Measurements from ENCODE around the gene HDLBP.

HDLBP gene, protein sequence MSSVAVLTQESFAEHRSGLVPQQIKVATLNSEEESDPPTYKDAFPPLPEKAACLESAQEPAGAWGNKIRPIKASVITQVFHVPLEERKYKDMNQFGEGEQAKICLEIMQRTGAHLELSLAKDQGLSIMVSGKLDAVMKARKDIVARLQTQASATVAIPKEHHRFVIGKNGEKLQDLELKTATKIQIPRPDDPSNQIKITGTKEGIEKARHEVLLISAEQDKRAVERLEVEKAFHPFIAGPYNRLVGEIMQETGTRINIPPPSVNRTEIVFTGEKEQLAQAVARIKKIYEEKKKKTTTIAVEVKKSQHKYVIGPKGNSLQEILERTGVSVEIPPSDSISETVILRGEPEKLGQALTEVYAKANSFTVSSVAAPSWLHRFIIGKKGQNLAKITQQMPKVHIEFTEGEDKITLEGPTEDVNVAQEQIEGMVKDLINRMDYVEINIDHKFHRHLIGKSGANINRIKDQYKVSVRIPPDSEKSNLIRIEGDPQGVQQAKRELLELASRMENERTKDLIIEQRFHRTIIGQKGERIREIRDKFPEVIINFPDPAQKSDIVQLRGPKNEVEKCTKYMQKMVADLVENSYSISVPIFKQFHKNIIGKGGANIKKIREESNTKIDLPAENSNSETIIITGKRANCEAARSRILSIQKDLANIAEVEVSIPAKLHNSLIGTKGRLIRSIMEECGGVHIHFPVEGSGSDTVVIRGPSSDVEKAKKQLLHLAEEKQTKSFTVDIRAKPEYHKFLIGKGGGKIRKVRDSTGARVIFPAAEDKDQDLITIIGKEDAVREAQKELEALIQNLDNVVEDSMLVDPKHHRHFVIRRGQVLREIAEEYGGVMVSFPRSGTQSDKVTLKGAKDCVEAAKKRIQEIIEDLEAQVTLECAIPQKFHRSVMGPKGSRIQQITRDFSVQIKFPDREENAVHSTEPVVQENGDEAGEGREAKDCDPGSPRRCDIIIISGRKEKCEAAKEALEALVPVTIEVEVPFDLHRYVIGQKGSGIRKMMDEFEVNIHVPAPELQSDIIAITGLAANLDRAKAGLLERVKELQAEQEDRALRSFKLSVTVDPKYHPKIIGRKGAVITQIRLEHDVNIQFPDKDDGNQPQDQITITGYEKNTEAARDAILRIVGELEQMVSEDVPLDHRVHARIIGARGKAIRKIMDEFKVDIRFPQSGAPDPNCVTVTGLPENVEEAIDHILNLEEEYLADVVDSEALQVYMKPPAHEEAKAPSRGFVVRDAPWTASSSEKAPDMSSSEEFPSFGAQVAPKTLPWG (N-terminal part only)

DNA sequence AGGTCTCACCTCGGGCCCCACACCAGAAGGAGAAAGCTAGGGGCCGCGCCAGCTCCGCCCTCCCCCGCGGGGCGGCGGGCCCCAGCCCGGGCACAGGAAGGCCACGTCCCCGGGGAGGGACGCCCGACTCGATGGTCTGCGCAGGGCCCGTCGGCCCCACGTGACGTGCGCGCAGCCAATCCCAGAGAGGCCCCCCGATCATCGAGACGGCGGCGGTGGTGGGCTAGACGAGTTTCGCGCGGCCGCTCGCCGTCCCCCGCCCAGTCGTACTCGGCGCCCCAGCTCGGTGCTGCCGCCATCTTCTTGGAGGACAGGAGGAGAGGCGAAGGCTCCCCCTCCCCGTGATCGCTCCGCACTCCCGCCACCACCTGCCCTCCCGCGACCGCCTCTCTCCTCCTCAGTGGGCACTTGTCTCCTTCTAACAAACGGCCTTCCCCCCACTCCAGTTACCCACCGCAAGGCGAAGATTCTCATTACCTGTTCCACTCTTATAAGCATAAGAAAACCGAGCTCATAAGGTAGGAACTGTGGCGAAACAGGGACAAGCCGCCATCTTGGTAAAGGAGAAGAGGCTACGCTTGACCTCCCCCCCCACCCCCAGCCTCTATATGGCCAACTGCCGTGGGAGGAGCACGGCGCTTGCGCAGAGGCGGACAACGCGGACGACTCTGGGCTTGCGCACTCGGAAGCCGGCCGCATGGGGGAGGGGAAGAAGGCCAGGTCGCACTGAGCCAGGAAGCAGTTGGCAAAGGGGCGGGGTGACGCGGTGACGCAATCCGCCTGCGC is at the start of gene HDLBP:
TSS of gene HDLBP (minus strand) at position 580 of the 786 bp plus-strand sequence. CDS start 48,803 bp downstream, outside the sequence.
- Histone ChIP-seq H3K9me3 (ENCODE audit: low read length) (no peaks in the 10 kb centered on the region), H3K27me3 (ENCODE audit: control insufficient read depth in 1 of 2, insufficient read depth in 2 of 2, low read length in 2 of 2) (no peaks in the 10 kb centered on the region), H3K36me3 (ENCODE audit: insufficient read depth, low read length) (no peaks in the 10 kb centered on the region), H3K4me1 (ENCODE audit: insufficient read depth, low read length) (peaks cover 33% of the 10 kb centered on the region), H3K27ac (ENCODE audit: low read depth, low read length) (peak within 1 kb of the TSS; percentile 100), H3K4me3 (ENCODE audit: low read depth in 1 of 2, low read length in 2 of 2) (peak within 1 kb of the TSS; percentile 94 to 99), H3K9ac (ENCODE audit: low read length) (peak within 1 kb of the TSS; percentile 95)

DNA sequence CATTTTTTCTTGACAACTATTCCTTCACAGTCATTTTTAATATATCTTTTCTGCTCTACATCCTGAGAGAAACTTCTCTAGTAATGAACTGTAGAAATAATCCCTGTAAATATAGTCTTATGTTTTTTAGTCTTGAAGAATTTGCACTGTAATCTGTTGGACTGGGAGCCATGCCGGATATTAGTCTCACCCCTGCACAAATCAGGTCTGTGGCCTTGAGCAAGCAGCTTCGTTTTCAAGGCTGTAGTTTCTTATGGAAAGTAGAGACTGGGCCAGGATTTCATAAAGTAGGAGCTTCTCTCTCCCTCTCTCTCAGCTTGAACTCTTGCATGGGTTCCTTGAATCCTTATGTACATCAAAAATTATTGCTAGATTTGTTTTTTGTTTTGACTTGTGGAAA is 49.3 kb upstream of the HDLBP start:
- Histone ChIP-seq H3K36me3 (ENCODE audit: insufficient read depth, low read length) (no peaks in the 10 kb centered on the region), H3K27me3 (ENCODE audit: control insufficient read depth in 1 of 2, insufficient read depth in 2 of 2, low read length in 2 of 2) (no peaks in the 10 kb centered on the region), H3K4me3 (ENCODE audit: low read depth in 1 of 2, low read length in 2 of 2) (no peak overlapping the region), H3K9ac (ENCODE audit: low read length) (no peak overlapping the region), H3K27ac (ENCODE audit: low read depth, low read length) (no peak overlapping the region), H3K4me1 (ENCODE audit: insufficient read depth, low read length) (peaks cover 12% of the 10 kb centered on the region), H3K9me3 (ENCODE audit: low read length) (no peaks in the 10 kb centered on the region)

DNA sequence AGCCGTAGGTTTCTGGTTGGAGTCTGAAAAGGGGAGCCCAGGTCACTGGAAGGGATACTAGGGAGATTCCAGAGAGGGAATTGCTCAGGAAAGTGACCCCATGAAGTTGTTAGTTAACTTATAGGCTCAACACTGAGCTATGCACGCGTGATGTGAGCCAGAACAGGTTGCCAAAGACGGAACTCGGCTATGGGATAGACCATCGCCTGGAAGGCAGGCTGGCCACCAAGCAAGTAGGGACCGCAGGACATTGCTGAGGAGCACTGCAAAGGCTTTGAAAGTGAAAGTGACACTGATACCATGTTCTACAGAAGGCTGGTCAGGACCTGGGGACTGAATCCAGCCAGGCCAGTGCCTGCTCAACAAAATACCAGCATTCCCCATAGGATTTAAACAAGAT is 48.0 kb upstream of the HDLBP start:
- Histone ChIP-seq H3K9ac (ENCODE audit: low read length) (no peak overlapping the region), H3K4me1 (ENCODE audit: insufficient read depth, low read length) (peaks cover 12% of the 10 kb centered on the region), H3K36me3 (ENCODE audit: insufficient read depth, low read length) (no peaks in the 10 kb centered on the region), H3K27me3 (ENCODE audit: control insufficient read depth in 1 of 2, insufficient read depth in 2 of 2, low read length in 2 of 2) (no peaks in the 10 kb centered on the region), H3K4me3 (ENCODE audit: low read depth in 1 of 2, low read length in 2 of 2) (no peak overlapping the region), H3K9me3 (ENCODE audit: low read length) (no peaks in the 10 kb centered on the region), H3K27ac (ENCODE audit: low read depth, low read length) (no peak overlapping the region)

DNA sequence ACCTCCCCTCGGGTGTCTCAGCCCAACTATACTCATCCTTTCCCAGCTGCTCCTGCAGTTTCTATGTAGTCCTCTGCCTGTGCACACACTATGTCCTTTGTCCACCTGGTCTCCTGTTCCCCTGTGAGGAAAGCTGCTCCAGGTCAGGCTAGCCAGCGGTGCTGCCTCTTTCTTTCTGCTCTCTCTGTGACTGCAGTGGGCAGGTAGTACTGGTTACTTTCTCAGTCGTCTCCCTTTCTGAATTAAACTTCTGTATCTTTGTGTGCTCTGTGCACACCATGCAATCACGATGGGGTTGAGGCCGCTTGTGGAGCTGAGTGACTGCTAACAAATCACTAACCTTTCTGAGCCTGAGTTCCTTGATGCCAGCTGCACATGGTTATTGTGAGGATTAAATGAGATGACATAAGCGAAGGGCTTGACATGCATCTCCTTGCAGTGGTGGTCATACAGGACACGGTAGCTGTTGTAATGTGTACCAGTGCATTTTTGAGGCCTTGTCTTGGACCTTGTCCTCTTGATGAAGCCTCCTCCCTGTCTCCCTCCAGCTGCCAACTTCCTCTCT is 44.1 kb upstream of the HDLBP start:
- peaks cover 24% of the 10 kb centered on the region for H3K4me1 ChIP-seq (ENCODE audit: insufficient read depth, low read length)
- H3K4me3 ChIP-seq (ENCODE audit: low read depth in 1 of 2, low read length in 2 of 2), result no peak overlapping the region
- no peaks in the 10 kb centered on the region for H3K9me3 ChIP-seq (ENCODE audit: low read length)
- H3K27me3 ChIP-seq (ENCODE audit: control insufficient read depth in 1 of 2, insufficient read depth in 2 of 2, low read length in 2 of 2), result no peaks in the 10 kb centered on the region
- H3K27ac ChIP-seq (ENCODE audit: low read depth, low read length), result no peak overlapping the region
- H3K36me3 ChIP-seq (ENCODE audit: insufficient read depth, low read length), result no peaks in the 10 kb centered on the region
- H3K9ac ChIP-seq (ENCODE audit: low read length), result no peak overlapping the region

DNA sequence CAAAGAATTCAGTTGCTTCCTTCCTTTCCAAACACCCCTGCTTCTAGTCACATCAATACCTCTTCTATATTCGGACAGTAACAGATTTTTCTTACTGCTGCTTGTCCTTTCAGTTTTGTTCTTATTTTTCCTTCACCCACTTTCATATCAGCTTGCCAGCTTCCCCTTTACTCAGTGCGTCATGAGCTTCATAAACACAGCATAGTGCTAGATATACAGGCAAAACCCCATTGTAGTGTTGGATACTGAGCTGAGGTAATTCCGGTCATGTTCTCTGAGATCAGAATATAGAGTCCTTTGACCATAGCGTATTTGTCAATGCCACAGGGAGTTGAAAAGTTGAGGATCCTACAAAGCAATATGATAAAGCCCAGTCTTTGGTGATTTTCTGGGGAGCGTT is 43.0 kb upstream of the HDLBP start:
- H3K27me3 ChIP-seq (ENCODE audit: control insufficient read depth in 1 of 2, insufficient read depth in 2 of 2, low read length in 2 of 2), result no peaks in the 10 kb centered on the region
- no peak overlapping the region for H3K9ac ChIP-seq (ENCODE audit: low read length)
- peaks cover 16% of the 10 kb centered on the region for H3K4me1 ChIP-seq (ENCODE audit: insufficient read depth, low read length)
- no peaks in the 10 kb centered on the region for H3K9me3 ChIP-seq (ENCODE audit: low read length)
- peaks cover 2% of the 10 kb centered on the region for H3K36me3 ChIP-seq (ENCODE audit: insufficient read depth, low read length)
- H3K4me3 ChIP-seq (ENCODE audit: low read depth in 1 of 2, low read length in 2 of 2), result no peak overlapping the region
- no peak overlapping the region for H3K27ac ChIP-seq (ENCODE audit: low read depth, low read length)

DNA sequence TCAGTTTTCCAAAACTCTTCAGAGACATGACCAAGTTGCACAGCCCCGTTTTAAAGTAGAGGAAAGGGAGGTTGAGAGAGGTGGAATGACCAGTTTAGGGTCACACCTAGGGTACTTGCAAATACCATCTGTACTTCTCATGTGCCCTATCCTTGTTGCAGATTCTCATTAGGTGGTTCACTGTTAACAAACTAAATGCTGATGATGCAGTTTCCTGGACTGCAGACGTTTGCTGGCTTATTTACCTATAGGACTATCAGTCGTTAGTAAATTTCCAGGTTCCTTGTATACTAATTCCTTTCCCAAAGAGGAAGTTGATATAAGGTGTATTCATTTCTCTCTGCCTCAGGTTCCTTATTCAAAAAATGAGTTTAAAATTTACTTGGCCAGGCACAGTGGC is 42.1 kb upstream of the HDLBP start:
- Histone ChIP-seq H3K27ac (ENCODE audit: low read depth, low read length) (no peak overlapping the region), H3K4me3 (ENCODE audit: low read depth in 1 of 2, low read length in 2 of 2) (peak overlapping the region in 1 of 2 donors; percentile 62), H3K27me3 (ENCODE audit: control insufficient read depth in 1 of 2, insufficient read depth in 2 of 2, low read length in 2 of 2) (no peaks in the 10 kb centered on the region), H3K9me3 (ENCODE audit: low read length) (no peaks in the 10 kb centered on the region), H3K4me1 (ENCODE audit: insufficient read depth, low read length) (peaks cover 12% of the 10 kb centered on the region), H3K9ac (ENCODE audit: low read length) (peak overlapping the region; percentile 75), H3K36me3 (ENCODE audit: insufficient read depth, low read length) (peaks cover 11% of the 10 kb centered on the region)

DNA sequence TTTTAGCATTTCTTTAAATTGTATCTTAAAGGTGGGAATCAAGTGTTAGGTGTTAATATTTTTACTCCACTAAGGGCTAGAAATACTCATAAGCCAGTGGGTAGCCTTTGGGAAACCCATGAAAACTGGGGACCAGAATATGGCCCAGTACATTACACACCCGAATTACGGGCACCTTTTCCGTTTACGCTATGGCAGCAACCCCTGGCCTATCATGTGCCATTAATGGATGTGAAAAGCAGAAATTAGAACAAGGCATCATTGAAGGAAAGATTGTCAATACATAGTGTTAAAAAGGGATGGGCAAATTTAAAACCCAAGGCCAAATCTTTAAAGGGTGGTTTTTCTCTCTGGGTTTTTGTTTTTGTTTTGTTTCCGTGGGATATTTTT is 41.4 kb upstream of the HDLBP start:
- Histone ChIP-seq H3K4me3 (ENCODE audit: low read depth in 1 of 2, low read length in 2 of 2) (peak overlapping the region; percentile 62 to 77), H3K27ac (ENCODE audit: low read depth, low read length) (peak overlapping the region; percentile 72), H3K27me3 (ENCODE audit: control insufficient read depth in 1 of 2, insufficient read depth in 2 of 2, low read length in 2 of 2) (no peaks in the 10 kb centered on the region), H3K9ac (ENCODE audit: low read length) (peak overlapping the region; percentile 75), H3K36me3 (ENCODE audit: insufficient read depth, low read length) (peaks cover 18% of the 10 kb centered on the region), H3K9me3 (ENCODE audit: low read length) (no peaks in the 10 kb centered on the region), H3K4me1 (ENCODE audit: insufficient read depth, low read length) (peaks cover 12% of the 10 kb centered on the region)

DNA sequence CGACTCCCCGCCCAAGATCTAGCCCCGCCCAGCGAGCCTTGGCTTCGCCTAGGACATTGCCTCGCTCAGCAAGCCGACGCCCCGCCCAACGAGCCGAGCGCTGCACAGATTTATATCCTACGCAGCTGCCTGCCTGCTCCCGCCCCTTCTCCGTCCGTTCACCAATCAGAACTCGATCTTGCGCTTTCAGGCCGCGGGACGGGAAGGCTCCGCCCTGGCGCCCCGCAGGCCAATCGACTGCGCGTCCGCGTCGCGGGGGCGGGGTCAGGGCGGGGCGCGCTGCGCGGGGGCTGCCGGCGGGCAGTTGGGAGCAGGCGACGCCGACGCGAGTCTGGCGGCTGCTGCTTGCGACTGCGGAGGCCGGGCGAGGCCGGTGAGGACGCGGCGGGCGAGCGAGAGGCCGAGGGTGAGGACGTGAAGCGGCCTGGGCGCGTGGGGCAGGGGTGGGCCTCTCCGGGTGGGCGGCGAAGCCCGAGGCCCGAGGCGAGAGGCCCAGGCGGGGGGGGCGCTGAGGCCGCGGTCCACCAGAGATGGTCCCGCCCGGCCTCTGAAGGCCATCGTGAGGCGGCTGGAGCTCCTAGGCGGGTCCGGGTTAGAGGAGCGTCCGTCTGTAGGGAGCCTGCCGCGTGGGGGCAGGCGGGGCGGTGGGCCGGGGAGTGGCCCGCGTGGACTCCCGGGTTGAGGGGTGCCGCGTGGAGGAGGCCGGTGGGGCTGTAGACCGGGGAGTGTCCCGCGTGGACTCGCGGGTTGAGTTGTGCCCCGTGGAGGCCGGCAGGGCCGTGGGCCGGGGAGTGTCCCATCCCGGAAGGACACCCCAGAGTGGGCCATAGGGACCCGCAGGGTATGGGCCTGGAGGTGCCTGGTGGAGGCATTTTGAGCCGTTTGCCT is 40.8 kb upstream of the HDLBP start, which contains the start of gene FARP2:
TSS of gene FARP2 (plus strand) at position 303 of the 888 bp plus-strand sequence. CDS start 16,823 bp downstream, outside the sequence.
- no peaks in the 10 kb centered on the region for H3K9me3 ChIP-seq (ENCODE audit: low read length)
- H3K9ac ChIP-seq (ENCODE audit: low read length), result peak within 1 kb of the TSS; percentile 75
- H3K36me3 ChIP-seq (ENCODE audit: insufficient read depth, low read length), result peaks cover 24% of the 10 kb centered on the region
- H3K27me3 ChIP-seq (ENCODE audit: control insufficient read depth in 1 of 2, insufficient read depth in 2 of 2, low read length in 2 of 2), result no peaks in the 10 kb centered on the region
- H3K4me3 ChIP-seq (ENCODE audit: low read depth in 1 of 2, low read length in 2 of 2), result peak within 1 kb of the TSS; percentile 62 to 77
- H3K27ac ChIP-seq (ENCODE audit: low read depth, low read length), result peak within 1 kb of the TSS; percentile 72
- peaks cover 12% of the 10 kb centered on the region for H3K4me1 ChIP-seq (ENCODE audit: insufficient read depth, low read length)

DNA sequence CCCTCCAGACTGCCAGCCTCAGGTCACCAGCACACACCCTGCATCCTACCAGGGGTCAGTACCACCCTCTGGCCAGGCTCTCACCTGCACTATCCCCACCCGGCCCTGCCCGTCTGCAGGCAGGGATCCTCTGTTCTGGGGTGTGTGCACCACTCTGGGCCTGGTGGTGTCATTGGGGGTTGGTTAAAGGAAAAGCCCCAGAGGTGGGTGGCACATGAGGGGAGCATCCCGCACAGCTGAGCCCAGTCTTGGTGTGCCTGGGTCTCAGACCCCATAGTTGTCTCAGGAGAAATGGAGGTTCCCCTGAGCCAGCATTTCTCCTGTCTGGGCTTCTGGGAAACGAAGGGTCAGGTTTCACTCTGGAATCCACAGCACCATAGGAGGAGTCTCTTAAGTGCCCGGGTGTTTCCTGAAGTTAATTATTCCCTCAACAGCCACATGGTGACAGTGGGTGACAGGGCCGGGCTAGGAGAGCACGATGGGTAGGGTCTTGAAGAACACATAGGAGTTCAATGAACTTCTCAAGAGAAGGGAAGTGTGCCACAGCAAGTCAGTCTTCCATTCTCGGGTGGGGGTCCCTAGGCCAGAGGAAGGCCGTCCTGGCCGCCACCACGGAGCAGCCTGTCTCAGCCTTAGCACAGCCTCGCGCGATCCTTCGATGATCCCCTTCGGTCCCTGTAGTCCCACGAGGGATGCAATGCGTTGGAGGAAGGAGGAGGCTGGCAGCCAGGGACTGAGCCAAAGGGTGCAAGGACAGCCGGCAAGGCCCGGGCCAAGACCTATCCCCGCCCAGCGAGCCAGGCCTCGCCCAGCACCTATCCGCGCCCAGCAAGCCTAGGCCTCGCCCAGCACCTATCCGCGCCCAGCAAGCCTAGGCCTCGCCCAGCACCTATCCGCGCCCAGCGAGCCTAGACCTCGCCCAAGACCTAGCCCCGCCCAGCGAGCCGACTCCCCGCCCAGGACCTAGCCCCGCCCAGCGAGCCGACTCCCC is 39.5 kb upstream of the HDLBP start:
- Histone ChIP-seq H3K4me3 (ENCODE audit: low read depth in 1 of 2, low read length in 2 of 2) (peak overlapping the region; percentile 8 to 11), H3K27ac (ENCODE audit: low read depth, low read length) (no peak overlapping the region), H3K9ac (ENCODE audit: low read length) (no peak overlapping the region), H3K9me3 (ENCODE audit: low read length) (no peaks in the 10 kb centered on the region), H3K36me3 (ENCODE audit: insufficient read depth, low read length) (peaks cover 36% of the 10 kb centered on the region), H3K27me3 (ENCODE audit: control insufficient read depth in 1 of 2, insufficient read depth in 2 of 2, low read length in 2 of 2) (no peaks in the 10 kb centered on the region), H3K4me1 (ENCODE audit: insufficient read depth, low read length) (peaks cover 12% of the 10 kb centered on the region)
